Measurements from ENCODE around the gene STX5. TPM values are rescaled to one million over a fixed set of nuclear protein-coding genes. Genes with fewer than 3 reads are reported as not detected.

The STX5 gene
- total and polyA plus RNA-seq, 2 donors from 2014 or later, result 39.6 to 44.6 TPM

GRCh38 chr11:62805076-62805892 is 26.6 kb downstream of the STX5 start, which contains the start of gene NXF1:
TSS of gene NXF1 (minus strand) at chr11:62805440. CDS start at chr11:62805356, 84 bp downstream.
- H3K36me3 ChIP-seq (ENCODE audit: control insufficient read depth in 2 of 3, insufficient read depth in 3 of 3, low read length in 3 of 3), result peaks cover 8 to 24% (median 20%) of the 10 kb centered on the region in 3 donors
- no peaks in the 10 kb centered on the region for H3K9me3 ChIP-seq (ENCODE audit: control insufficient read depth in 2 of 3, insufficient read depth in 1 of 3, low read length in 3 of 3)
- peak within 1 kb of the TSS; percentile 80 to 99 (median 83) for H3K4me3 ChIP-seq (ENCODE audit: low read length in 3 of 3)
- FAIRE-seq (no peak), DNase-seq (peak; percentile 96 to 99 (median 98))
- TF ChIP-seq CTCF (IDR thresholded peaks at IDR 0.05; ENCODE audit: borderline replicate concordance, extremely low read depth, insufficient read depth), result no peak
- H3K9ac ChIP-seq (ENCODE audit: low read length in 3 of 3), result peak within 1 kb of the TSS; percentile 68 to 99 (median 90)
- peak within 1 kb of the TSS; percentile 82 to 90 for H3K27ac ChIP-seq (ENCODE audit: low read depth in 2 of 2, low read length in 2 of 2)
- intact Hi-C loops (cut with DNase I), result no loop called here
- H3K4me1 ChIP-seq (ENCODE audit: control insufficient read depth in 2 of 3, insufficient read depth in 2 of 3, low read depth in 1 of 3, low read length in 3 of 3), result peaks cover 0 to 8% (median 8%) of the 10 kb centered on the region in 3 donors
- H3K27me3 ChIP-seq (ENCODE audit: control insufficient read depth, insufficient read depth, low read length), result no peaks in the 10 kb centered on the region

- TF ChIP-seq CTCF (IDR thresholded peaks at IDR 0.05; ENCODE audit: borderline replicate concordance, extremely low read depth, insufficient read depth), result no peak
- FAIRE-seq (no peak), DNase-seq (peak in 3 of 5 donors; percentile 1 to 71 (median 53))
- Histone ChIP-seq H3K9me3 (ENCODE audit: control insufficient read depth in 2 of 3, insufficient read depth in 1 of 3, low read length in 3 of 3) (no peaks in the 10 kb centered on the region), H3K9ac (ENCODE audit: low read length in 3 of 3) (peak overlapping the region; percentile 68 to 99 (median 90)), H3K27ac (ENCODE audit: low read depth in 2 of 2, low read length in 2 of 2) (peak overlapping the region; percentile 82 to 90), H3K4me3 (ENCODE audit: low read length in 3 of 3) (peak overlapping the region; percentile 75 to 99 (median 83)), H3K27me3 (ENCODE audit: control insufficient read depth, insufficient read depth, low read length) (no peaks in the 10 kb centered on the region), H3K4me1 (ENCODE audit: control insufficient read depth in 2 of 3, insufficient read depth in 2 of 3, low read depth in 1 of 3, low read length in 3 of 3) (peaks cover 0 to 8% (median 8%) of the 10 kb centered on the region in 3 donors), H3K36me3 (ENCODE audit: control insufficient read depth in 2 of 3, insufficient read depth in 3 of 3, low read length in 3 of 3) (peaks cover 11 to 32% (median 26%) of the 10 kb centered on the region in 3 donors)
- intact Hi-C loops (cut with DNase I), result no loop called here
These were observed 27.4 kb downstream of the STX5 start for GRCh38 chr11:62804310-62805075.

- Histone ChIP-seq H3K4me3 (ENCODE audit: low read length in 3 of 3) (no peak overlapping the region), H3K9ac (ENCODE audit: low read length in 3 of 3) (no peak overlapping the region), H3K9me3 (ENCODE audit: control insufficient read depth in 2 of 3, insufficient read depth in 1 of 3, low read length in 3 of 3) (no peaks in the 10 kb centered on the region), H3K27me3 (ENCODE audit: control insufficient read depth, insufficient read depth, low read length) (no peaks in the 10 kb centered on the region), H3K36me3 (ENCODE audit: control insufficient read depth in 2 of 3, insufficient read depth in 3 of 3, low read length in 3 of 3) (peaks cover 15 to 61% (median 47%) of the 10 kb centered on the region in 3 donors), H3K27ac (ENCODE audit: low read depth in 2 of 2, low read length in 2 of 2) (no peak overlapping the region), H3K4me1 (ENCODE audit: control insufficient read depth in 2 of 3, insufficient read depth in 2 of 3, low read depth in 1 of 3, low read length in 3 of 3) (peaks cover 0 to 8% (median 8%) of the 10 kb centered on the region in 3 donors)
- FAIRE-seq (no peak), DNase-seq (no peak)
- intact Hi-C loops (cut with DNase I), result no loop called here
- no peak for TF ChIP-seq CTCF (IDR thresholded peaks at IDR 0.05; ENCODE audit: borderline replicate concordance, extremely low read depth, insufficient read depth)
These were observed 30.8 kb downstream of the STX5 start for GRCh38 chr11:62801071-62801470.

All from kidney (tissue), 14 donors.